Neural progenitor cell (in vitro differentiated cells): ENCODE measurements around the gene RFK. TPM values are rescaled to one million over a fixed set of nuclear protein-coding genes. Genes with fewer than 3 reads are reported as not detected.

Source experiments
- DNase-seq: peaks from one replicate; pipeline ENCODE4 v3.0.0-alpha.2; 2016; ENCODE audit warnings: low spot score
- H2AFZ ChIP-seq: fragments of 200-600 bp; sonication (generic); replicated peaks from 2 replicates; pipeline ENCODE4 v1.6.1; 2016; ENCODE audit warnings: antibody characterized with exemption
- H3F3A ChIP-seq: fragments of 200-600 bp; sonication (generic); 2 replicates; pipeline ENCODE4 v1.6.1; 2016; ENCODE audit warnings: antibody characterized with exemption, low read depth
- H3K27ac ChIP-seq: fragments of 200-600 bp; sonication (generic); 2 replicates; pipeline ENCODE4 v1.5.1; 2016; ENCODE audit warnings: mild to moderate bottlenecking
- H3K27me3 ChIP-seq: fragments of 200-600 bp; sonication (generic); 2 replicates; pipeline ENCODE4 v1.6.1; 2016; ENCODE audit warnings: mild to moderate bottlenecking, moderate library complexity
- H3K36me3 ChIP-seq: fragments of 200-600 bp; sonication (generic); 2 replicates; pipeline ENCODE4 v1.5.1; 2016
- H3K4me1 ChIP-seq: fragments of 200-600 bp; sonication (generic); 2 replicates; pipeline ENCODE4 v1.6.1; 2016; ENCODE audit warnings: mixed run types
- H3K4me2 ChIP-seq: fragments of 200-600 bp; sonication (generic); 2 replicates; pipeline ENCODE4 v1.6.1; 2016
- H3K4me3 ChIP-seq: fragments of 200-600 bp; sonication (generic); 2 replicates; pipeline ENCODE4 v1.5.1; 2016
- H3K79me2 ChIP-seq: fragments of 200-600 bp; sonication (generic); 2 replicates; pipeline ENCODE4 v1.6.1; 2016; ENCODE audit warnings: low read depth
- H3K9ac ChIP-seq: fragments of 200-600 bp; sonication (generic); 2 replicates; pipeline ENCODE4 v1.6.1; 2016
- H3K9me3 ChIP-seq: fragments of 200-600 bp; sonication (generic); 2 replicates; pipeline ENCODE4 v1.5.1; 2016; ENCODE audit warnings: low read depth
- H4K20me1 ChIP-seq: fragments of 200-600 bp; sonication (generic); 2 replicates; pipeline ENCODE4 v1.6.1; 2016; ENCODE audit warnings: low read depth
- H3K27ac Mint-ChIP-seq: 3 replicates; pipeline ENCODE4 v1.8.0; 2021; ENCODE audit warnings: mixed read lengths
- H3K27me3 Mint-ChIP-seq: 2 replicates; pipeline ENCODE4 v1.8.0; 2022; ENCODE audit warnings: low read depth, mild to moderate bottlenecking, inconsistent platforms, moderate library complexity, mixed read lengths; ENCODE audit not compliant: insufficient read depth
- H3K36me3 Mint-ChIP-seq: 3 replicates; pipeline ENCODE4 v1.8.0; 2021; ENCODE audit warnings: mixed read lengths
- H3K4me1 Mint-ChIP-seq: 3 replicates; pipeline ENCODE4 v1.8.0; 2021; ENCODE audit warnings: mixed read lengths
- H3K4me3 Mint-ChIP-seq: 3 replicates; pipeline ENCODE4 v1.8.0; 2021; ENCODE audit warnings: mild to moderate bottlenecking, moderate library complexity, mixed read lengths
- H3K9me3 Mint-ChIP-seq: 3 replicates; pipeline ENCODE4 v1.8.0; 2020; ENCODE audit warnings: mixed read lengths
- CTCF ChIP-seq: fragments of 200-600 bp; sonication (generic); IDR thresholded peaks from 2 replicates; pipeline ENCODE4 v1.5.1; 2017; ENCODE audit warnings: antibody characterized with exemption, mild to moderate bottlenecking
- EZH2 ChIP-seq: fragments of 200-600 bp; sonication (generic); IDR thresholded peaks from 2 replicates; pipeline ENCODE4 v1.6.1; 2017; ENCODE audit warnings: antibody characterized with exemption, mild to moderate bottlenecking, moderate library complexity
- EZH2phosphoT487 ChIP-seq: fragments of 200-600 bp; sonication (generic); IDR thresholded peaks from 2 replicates; pipeline ENCODE4 v1.6.1; 2017; ENCODE audit warnings: antibody characterized with exemption
- total RNA-seq: library from RNA; depleted of rRNA; stranded (reverse); fragments of >200 nt; gene quantifications from 2 replicates; pipeline ENCODE4 v1.2.3, GENCODE V29; 2015; ENCODE audit warnings: low replicate concordance

Gene RFK
- total RNA-seq, 1 donor from 2014 or later, result 24.7 TPM

GRCh38 chr9:76372336-76372735, 21.9 kb downstream of the RFK start:
- H3K36me3 Mint-ChIP-seq, result peaks cover 1% of the 10 kb centered on the region
- Histone ChIP-seq H3K4me3 (no peak overlapping the region), H3K27me3 (no peaks in the 10 kb centered on the region), H3K9ac (no peak overlapping the region), H2AFZ (no peak overlapping the region), H3K9me3 (no peaks in the 10 kb centered on the region), H3K79me2 (no peaks in the 10 kb centered on the region), H3K27ac (no peak overlapping the region), H3K36me3 (no peaks in the 10 kb centered on the region), H3K4me2 (no peak overlapping the region), H3F3A (peaks cover 7% of the 10 kb centered on the region), H4K20me1 (no peaks in the 10 kb centered on the region), H3K4me1 (peaks cover 21% of the 10 kb centered on the region)
- H3K27ac Mint-ChIP-seq, result no peak overlapping the region
- no peak overlapping the region for H3K4me3 Mint-ChIP-seq
- peaks cover 5% of the 10 kb centered on the region for H3K27me3 Mint-ChIP-seq
- DNase-seq, result no peak
- H3K9me3 Mint-ChIP-seq, result no peaks in the 10 kb centered on the region
- peaks cover 60% of the 10 kb centered on the region for H3K4me1 Mint-ChIP-seq
- TF ChIP-seq CTCF, result no peak
- TF ChIP-seq EZH2, result no peak
- TF ChIP-seq EZH2phosphoT487, result no peak

- Histone ChIP-seq H3K4me1 (peaks cover 21% of the 10 kb centered on the region), H3K27me3 (no peaks in the 10 kb centered on the region), H2AFZ (no peak overlapping the region), H4K20me1 (no peaks in the 10 kb centered on the region), H3K4me2 (no peak overlapping the region), H3K36me3 (no peaks in the 10 kb centered on the region), H3F3A (peaks cover 7% of the 10 kb centered on the region), H3K79me2 (no peaks in the 10 kb centered on the region), H3K9ac (no peak overlapping the region), H3K27ac (no peak overlapping the region), H3K4me3 (no peak overlapping the region), H3K9me3 (no peaks in the 10 kb centered on the region)
- Mint-ChIP-seq H3K27ac (no peak overlapping the region), H3K36me3 (peaks cover 1% of the 10 kb centered on the region), H3K27me3 (peaks cover 5% of the 10 kb centered on the region), H3K4me1 (peaks cover 56% of the 10 kb centered on the region), H3K9me3 (no peaks in the 10 kb centered on the region), H3K4me3 (no peak overlapping the region)
- DNase-seq, result no peak
- TF ChIP-seq EZH2phosphoT487 (no peak), CTCF (no peak), EZH2 (no peak)
Observed at GRCh38 chr9:76371901-76372300, 22.3 kb downstream of the RFK start.

GRCh38 chr9:76370396-76371023, 23.7 kb downstream of the RFK start:
- no peak for TF ChIP-seq EZH2phosphoT487
- TF ChIP-seq CTCF, result no peak
- no peak for TF ChIP-seq EZH2
- H3K27ac Mint-ChIP-seq, result no peak overlapping the region
- Histone ChIP-seq H3K27ac (no peak overlapping the region), H3K27me3 (no peaks in the 10 kb centered on the region), H2AFZ (no peak overlapping the region), H4K20me1 (no peaks in the 10 kb centered on the region), H3K4me3 (no peak overlapping the region), H3K9ac (no peak overlapping the region), H3K9me3 (no peaks in the 10 kb centered on the region), H3F3A (peaks cover 7% of the 10 kb centered on the region), H3K4me1 (peaks cover 21% of the 10 kb centered on the region), H3K36me3 (no peaks in the 10 kb centered on the region), H3K79me2 (no peaks in the 10 kb centered on the region), H3K4me2 (no peak overlapping the region)
- peaks cover 3% of the 10 kb centered on the region for H3K27me3 Mint-ChIP-seq
- no peaks in the 10 kb centered on the region for H3K36me3 Mint-ChIP-seq
- H3K4me1 Mint-ChIP-seq, result peaks cover 52% of the 10 kb centered on the region
- H3K9me3 Mint-ChIP-seq, result no peaks in the 10 kb centered on the region
- H3K4me3 Mint-ChIP-seq, result no peak overlapping the region
- DNase-seq, result no peak
